Prostate gland (tissue), 2 donors: Measurements from ENCODE around the gene IFIT3. TPM values are rescaled to one million over a fixed set of nuclear protein-coding genes. Genes with fewer than 3 reads are reported as not detected.

ENCODE experiments used
- DNase-seq: peaks from one replicate; pipeline ENCODE4 v3.0.0-alpha.2; 2019; ENCODE audit warnings: low spot score
- H3K27ac ChIP-seq, 2 donors: fragments of 200-600 bp; sonication (generic); 2 replicates each; pipeline ENCODE4 v1.5.1; 2017 to 2019
- H3K27me3 ChIP-seq: fragments of 200-600 bp; sonication (generic); replicated peaks from 2 replicates; pipeline ENCODE4 v1.5.1; 2019; ENCODE audit not compliant: insufficient read depth
- H3K36me3 ChIP-seq, 2 donors: fragments of 200-600 bp; sonication (generic); 1 replicate in 1 of 2; 2 replicates in 1 of 2; pipeline versions ENCODE4 v1.5.1 to v1.8.1; 2017 to 2019
- H3K4me1 ChIP-seq: fragments of 200-600 bp; sonication (generic); replicated peaks from 2 replicates; pipeline ENCODE4 v1.5.1; 2019
- H3K4me3 ChIP-seq, 2 donors: fragments of 200-600 bp; sonication (generic); 2 replicates each; pipeline ENCODE4 v1.5.1; 2017 to 2019
- H3K9me3 ChIP-seq: fragments of 200-600 bp; sonication (generic); 2 replicates; pipeline ENCODE4 v1.5.1; 2017
- CTCF ChIP-seq, 4 experiments: fragments of 200-600 bp in 2 of 4; fragments of 450-650 bp in 2 of 4; sonication (generic) in 2 of 4; IDR thresholded peaks; 1 replicate in 3 of 4; 2 replicates in 1 of 4; pipeline ENCODE4 v1.5.1; 2016 to 2019; ENCODE audit warnings: antibody characterized with exemption in 4 of 4, mild to moderate bottlenecking in 2 of 4, moderate library complexity in 2 of 4
- POLR2A ChIP-seq: fragments of 450-650 bp; IDR thresholded peaks from one replicate; pipeline ENCODE4 v1.6.1; 2016; ENCODE audit warnings: antibody characterized with exemption, mild to moderate bottlenecking
- POLR2AphosphoS5 ChIP-seq: sonication (generic); formaldehyde crosslinking; IDR thresholded peaks from one replicate; pipeline ENCODE4 v1.6.1; 2017; ENCODE audit warnings: antibody characterized with exemption
- WGBS: methylation state at CpG from one replicate; pipeline ENCODE4 v1.1.5; 2018; 5-methylcytosine and 5-hydroxymethylcytosine counted together
- intact Hi-C: fragments of 100-400 bp; cut with DNase I; formaldehyde crosslinking; loops from one replicate; pipeline ENCODE4 v1.14.2; 2022
- total RNA-seq, 2 donors: library from RNA; depleted of rRNA; stranded (reverse); fragments of >200 nt; gene quantifications; one replicate each; pipeline ENCODE4 v1.1.0, GENCODE V29; 2016

Gene IFIT3
- total RNA-seq, 2 donors from 2014 or later, result 6.4 to 9.5 TPM

GRCh38 chr10:89357096-89357495, 29.3 kb downstream of the IFIT3 start:
- no peak for DNase-seq
- H3K27ac ChIP-seq, result no peak overlapping the region
- intact Hi-C loops, result no loop called here
- H3K36me3 ChIP-seq, result no peaks in the 10 kb centered on the region
- TF ChIP-seq POLR2A (no peak), POLR2AphosphoS5 (no peak), CTCF (IDR thresholded peaks at IDR 0.05) (no peak)
- no peaks in the 10 kb centered on the region for H3K9me3 ChIP-seq
- no peaks in the 10 kb centered on the region for H3K4me1 ChIP-seq
- 90% methylated on average over 1 of the region's 1 CpG for WGBS
- no peak overlapping the region for H3K4me3 ChIP-seq
- H3K27me3 ChIP-seq, result no peaks in the 10 kb centered on the region

GRCh38 chr10:89357975-89358374, 30.2 kb downstream of the IFIT3 start:
- Histone ChIP-seq H3K9me3 (no peaks in the 10 kb centered on the region), H3K27me3 (no peaks in the 10 kb centered on the region), H3K4me1 (no peaks in the 10 kb centered on the region), H3K27ac (no peak overlapping the region), H3K4me3 (no peak overlapping the region), H3K36me3 (no peaks in the 10 kb centered on the region)
- WGBS, result 85% methylated on average over 2 of the region's 2 CpGs
- DNase-seq, result no peak
- intact Hi-C loops, result no loop called here
- no peak for TF ChIP-seq POLR2A
- no peak for TF ChIP-seq POLR2AphosphoS5
- no peak for TF ChIP-seq CTCF (IDR thresholded peaks at IDR 0.05)

GRCh38 chr10:89360157-89360556, 32.4 kb downstream of the IFIT3 start:
- H3K4me1 ChIP-seq, result peaks cover 3% of the 10 kb centered on the region
- no peak overlapping the region for H3K27ac ChIP-seq
- no peaks in the 10 kb centered on the region for H3K27me3 ChIP-seq
- H3K4me3 ChIP-seq, result no peak overlapping the region
- TF ChIP-seq POLR2A, result no peak
- no peak for TF ChIP-seq CTCF (IDR thresholded peaks at IDR 0.05)
- no peak for TF ChIP-seq POLR2AphosphoS5
- DNase-seq, result no peak
- no peaks in the 10 kb centered on the region for H3K9me3 ChIP-seq
- no peaks in the 10 kb centered on the region for H3K36me3 ChIP-seq
- intact Hi-C loops, result no loop called here

GRCh38 chr10:89362929-89363328, 35.1 kb downstream of the IFIT3 start:
- TF ChIP-seq POLR2A (no peak), POLR2AphosphoS5 (no peak), CTCF (IDR thresholded peaks at IDR 0.05) (no peak)
- Histone ChIP-seq H3K27me3 (no peaks in the 10 kb centered on the region), H3K9me3 (no peaks in the 10 kb centered on the region), H3K4me1 (peaks cover 3% of the 10 kb centered on the region), H3K36me3 (no peaks in the 10 kb centered on the region), H3K4me3 (no peak overlapping the region), H3K27ac (no peak overlapping the region)
- DNase-seq, result no peak
- intact Hi-C loops, result no loop called here

GRCh38 chr10:89363729-89364442, 36.1 kb downstream of the IFIT3 start:
- intact Hi-C loops, result no loop called here
- Histone ChIP-seq H3K27me3 (no peaks in the 10 kb centered on the region), H3K4me3 (no peak overlapping the region), H3K4me1 (peaks cover 3% of the 10 kb centered on the region), H3K36me3 (no peaks in the 10 kb centered on the region), H3K27ac (no peak overlapping the region), H3K9me3 (no peaks in the 10 kb centered on the region)
- no peak for DNase-seq
- 75% methylated on average over 6 of the region's 6 CpGs for WGBS
- TF ChIP-seq POLR2AphosphoS5 (no peak), POLR2A (no peak), CTCF (IDR thresholded peaks at IDR 0.05) (no peak)
